ENCODE results near the gene NPR1. TPM values are rescaled to one million over a fixed set of nuclear protein-coding genes. Genes with fewer than 3 reads are reported as not detected.

Gene NPR1
- total RNA-seq, 1 donor from 2014 or later: 45.9 TPM

DNA sequence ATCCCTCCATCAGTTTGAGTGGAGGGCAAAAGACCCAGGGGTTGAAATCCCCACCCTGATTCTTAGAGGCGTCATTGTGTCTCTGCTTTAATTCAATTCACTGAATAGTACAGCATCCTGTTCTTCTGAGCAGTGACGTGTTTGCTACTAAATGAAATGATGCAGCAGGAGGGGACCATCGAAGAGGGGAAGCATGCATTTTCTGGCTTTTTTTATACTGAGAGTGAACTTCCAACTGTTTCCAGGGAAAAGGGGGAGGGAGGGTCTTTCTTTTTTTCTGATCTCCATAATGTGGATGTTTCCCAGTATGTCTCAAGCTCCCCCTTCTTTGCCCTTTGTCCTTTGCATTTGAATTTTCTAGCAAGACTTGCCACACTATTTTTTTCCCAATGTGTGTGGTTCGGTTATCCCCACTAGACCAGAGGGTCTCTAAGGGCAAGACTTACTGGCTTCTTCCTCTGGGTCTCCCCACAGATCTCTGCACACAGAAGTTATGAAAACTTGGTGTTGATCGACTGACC is 52.0 kb downstream of the NPR1 start:
- Histone ChIP-seq H3K36me3 (no peaks in the 10 kb centered on the region), H3K27ac (peak overlapping the region; percentile 0), H3K27me3 (no peaks in the 10 kb centered on the region), H3K4me1 (peaks cover 31% of the 10 kb centered on the region), H3K4me3 (no peak overlapping the region), H3K9me3 (no peaks in the 10 kb centered on the region)
- no peak for TF ChIP-seq POLR2A (IDR thresholded peaks at IDR 0.05)
- intact Hi-C loops (cut with DNase I): no loop called here
- no peak for DNase-seq (ENCODE audit: extremely low spot score in 2 of 2)

DNA sequence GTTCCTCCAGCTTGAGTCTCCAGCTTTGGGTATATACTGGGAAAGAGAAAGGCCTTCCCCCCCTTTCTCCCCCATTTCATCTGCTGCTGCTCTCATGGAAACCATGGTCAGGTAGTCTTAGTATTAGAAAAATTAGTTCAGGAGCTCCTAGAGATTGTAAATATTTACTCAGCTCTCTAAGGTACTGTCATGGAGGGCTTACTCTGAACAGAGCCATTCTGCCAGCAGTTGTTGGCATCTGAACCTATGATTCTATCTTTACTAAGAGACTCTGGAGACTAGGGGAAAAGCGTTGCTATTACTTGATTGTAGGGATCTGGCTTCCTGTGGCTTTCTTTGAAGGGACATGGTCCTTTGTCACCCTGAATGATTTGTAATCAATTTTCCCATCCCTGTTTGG is 55.5 kb downstream of the NPR1 start:
- no peak overlapping the region for H3K4me3 ChIP-seq
- DNase-seq (ENCODE audit: extremely low spot score in 2 of 2): no peak
- no peak overlapping the region for H3K27ac ChIP-seq

DNA sequence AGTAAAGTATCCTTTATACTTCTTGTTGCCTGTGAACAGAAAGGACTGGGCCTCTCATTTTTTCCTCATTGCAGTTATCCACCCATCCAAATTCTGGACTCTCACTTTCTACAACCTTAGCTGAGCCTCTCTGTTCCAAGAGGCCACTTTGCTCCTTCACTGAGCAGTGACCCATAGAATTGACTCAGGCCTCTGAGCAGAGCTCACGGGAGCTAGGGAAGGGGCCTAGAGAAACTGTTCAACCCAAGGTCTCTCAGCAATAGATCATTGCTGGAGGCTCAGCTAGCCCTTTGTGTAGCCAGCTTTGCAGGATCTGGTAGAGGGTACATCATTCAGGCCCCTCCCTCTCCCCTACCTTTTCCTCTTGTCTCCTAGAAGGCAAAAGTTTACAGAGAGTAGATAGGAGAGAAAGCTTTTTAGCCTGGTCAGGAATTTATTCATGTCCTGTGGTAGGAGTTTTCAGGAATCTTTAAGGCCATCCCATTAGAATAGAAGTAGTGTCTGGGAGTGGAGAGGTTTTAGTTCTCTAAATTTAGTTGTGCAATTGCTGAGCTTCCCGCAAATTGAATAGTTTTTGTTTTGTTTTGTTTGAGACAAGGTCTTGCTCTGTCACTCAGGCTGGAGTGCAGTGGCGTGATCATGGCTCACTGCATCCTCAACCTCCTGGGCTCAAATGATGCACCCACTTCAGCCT is 56.1 kb downstream of the NPR1 start:
- no peaks in the 10 kb centered on the region for H3K27me3 ChIP-seq
- TF ChIP-seq POLR2A (IDR thresholded peaks at IDR 0.05) (no peak), POLR2AphosphoS5 (IDR thresholded peaks at IDR 0.05; ENCODE audit: insufficient read depth in 1 of 2, low read depth in 1 of 2) (no peak)
- TF ChIP-seq, protein P1, sequence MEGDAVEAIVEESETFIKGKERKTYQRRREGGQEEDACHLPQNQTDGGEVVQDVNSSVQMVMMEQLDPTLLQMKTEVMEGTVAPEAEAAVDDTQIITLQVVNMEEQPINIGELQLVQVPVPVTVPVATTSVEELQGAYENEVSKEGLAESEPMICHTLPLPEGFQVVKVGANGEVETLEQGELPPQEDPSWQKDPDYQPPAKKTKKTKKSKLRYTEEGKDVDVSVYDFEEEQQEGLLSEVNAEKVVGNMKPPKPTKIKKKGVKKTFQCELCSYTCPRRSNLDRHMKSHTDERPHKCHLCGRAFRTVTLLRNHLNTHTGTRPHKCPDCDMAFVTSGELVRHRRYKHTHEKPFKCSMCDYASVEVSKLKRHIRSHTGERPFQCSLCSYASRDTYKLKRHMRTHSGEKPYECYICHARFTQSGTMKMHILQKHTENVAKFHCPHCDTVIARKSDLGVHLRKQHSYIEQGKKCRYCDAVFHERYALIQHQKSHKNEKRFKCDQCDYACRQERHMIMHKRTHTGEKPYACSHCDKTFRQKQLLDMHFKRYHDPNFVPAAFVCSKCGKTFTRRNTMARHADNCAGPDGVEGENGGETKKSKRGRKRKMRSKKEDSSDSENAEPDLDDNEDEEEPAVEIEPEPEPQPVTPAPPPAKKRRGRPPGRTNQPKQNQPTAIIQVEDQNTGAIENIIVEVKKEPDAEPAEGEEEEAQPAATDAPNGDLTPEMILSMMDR (IDR thresholded peaks at IDR 0.05): no peak
- H3K9me3 ChIP-seq: no peaks in the 10 kb centered on the region
- DNase-seq (ENCODE audit: extremely low spot score in 2 of 2): no peak
- H3K36me3 ChIP-seq: peaks cover 0 to 9% of the 10 kb centered on the region in 2 donors
- no peak overlapping the region for H3K4me3 ChIP-seq
- H3K4me1 ChIP-seq: peaks cover 17% of the 10 kb centered on the region
- no peak overlapping the region for H3K27ac ChIP-seq
- intact Hi-C loops (cut with DNase I): no loop called here

More for the DNA sequence above, 55.5 kb downstream of the NPR1 start:
- intact Hi-C loops (cut with DNase I): no loop called here
- peaks cover 0 to 3% of the 10 kb centered on the region in 2 donors for H3K36me3 ChIP-seq
- H3K9me3 ChIP-seq: no peaks in the 10 kb centered on the region
- no peaks in the 10 kb centered on the region for H3K27me3 ChIP-seq
- H3K4me1 ChIP-seq: peaks cover 22% of the 10 kb centered on the region
- TF ChIP-seq, protein P1 (IDR thresholded peaks at IDR 0.05): no peak
- TF ChIP-seq POLR2A (IDR thresholded peaks at IDR 0.05) (no peak), POLR2AphosphoS5 (IDR thresholded peaks at IDR 0.05; ENCODE audit: insufficient read depth in 1 of 2, low read depth in 1 of 2) (no peak)

DNA sequence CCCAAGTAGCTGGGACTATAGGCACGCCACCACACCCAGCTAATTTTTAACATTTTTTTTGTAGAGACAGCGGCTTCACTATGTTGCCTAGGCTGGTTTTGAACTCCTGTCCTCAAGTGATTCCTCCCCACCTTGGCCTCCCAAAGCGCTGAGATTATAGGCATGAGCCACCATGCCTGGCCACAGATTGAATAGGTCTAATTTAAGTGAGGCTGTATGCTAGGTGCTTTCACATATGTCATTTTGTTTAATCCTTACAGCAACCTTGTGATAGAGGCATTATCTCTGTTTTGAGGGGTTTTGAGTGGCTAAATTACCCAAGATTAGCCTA is 56.6 kb downstream of the NPR1 start:
- no peak overlapping the region for H3K4me3 ChIP-seq
- H3K27me3 ChIP-seq: no peaks in the 10 kb centered on the region
- no peaks in the 10 kb centered on the region for H3K9me3 ChIP-seq
- TF ChIP-seq POLR2A (IDR thresholded peaks at IDR 0.05): no peak
- TF ChIP-seq, protein P1 (IDR thresholded peaks at IDR 0.05): no peak
- no peak for TF ChIP-seq POLR2AphosphoS5 (IDR thresholded peaks at IDR 0.05; ENCODE audit: insufficient read depth in 1 of 2, low read depth in 1 of 2)
- H3K36me3 ChIP-seq: peaks cover 0 to 12% of the 10 kb centered on the region in 2 donors
- intact Hi-C loops (cut with DNase I): no loop called here
- no peak overlapping the region for H3K27ac ChIP-seq
- DNase-seq (ENCODE audit: extremely low spot score in 2 of 2): no peak
- H3K4me1 ChIP-seq: peaks cover 12% of the 10 kb centered on the region

DNA sequence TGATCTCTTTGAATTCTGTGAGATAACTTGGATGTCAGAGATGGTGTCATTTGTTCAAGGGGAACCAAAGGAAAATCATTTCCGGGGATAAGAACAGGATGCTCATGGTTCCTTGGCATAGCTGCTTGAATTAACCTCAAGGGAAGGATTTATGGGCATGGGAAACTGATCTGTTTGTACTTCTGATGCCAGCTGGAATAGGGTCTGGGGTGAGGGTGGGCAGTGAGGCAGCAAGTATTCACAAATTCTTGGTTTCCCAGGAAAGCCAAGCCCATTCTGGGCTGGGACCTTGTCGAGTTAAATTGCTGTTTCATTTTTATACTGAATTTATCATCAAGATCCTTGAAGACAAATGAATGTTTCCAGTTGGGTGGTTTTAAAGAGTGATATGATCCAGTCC is 63.5 kb downstream of the NPR1 start:
- no peaks in the 10 kb centered on the region for H3K27me3 ChIP-seq
- intact Hi-C loops (cut with DNase I): no loop called here
- H3K36me3 ChIP-seq: peaks cover 0 to 43% of the 10 kb centered on the region in 2 donors
- peaks cover 12% of the 10 kb centered on the region for H3K4me1 ChIP-seq
- TF ChIP-seq POLR2AphosphoS5 (IDR thresholded peaks at IDR 0.05; ENCODE audit: insufficient read depth in 1 of 2, low read depth in 1 of 2): no peak
- no peaks in the 10 kb centered on the region for H3K9me3 ChIP-seq
- no peak overlapping the region for H3K27ac ChIP-seq
- no peak for DNase-seq (ENCODE audit: extremely low spot score in 2 of 2)
- no peak overlapping the region for H3K4me3 ChIP-seq

DNA sequence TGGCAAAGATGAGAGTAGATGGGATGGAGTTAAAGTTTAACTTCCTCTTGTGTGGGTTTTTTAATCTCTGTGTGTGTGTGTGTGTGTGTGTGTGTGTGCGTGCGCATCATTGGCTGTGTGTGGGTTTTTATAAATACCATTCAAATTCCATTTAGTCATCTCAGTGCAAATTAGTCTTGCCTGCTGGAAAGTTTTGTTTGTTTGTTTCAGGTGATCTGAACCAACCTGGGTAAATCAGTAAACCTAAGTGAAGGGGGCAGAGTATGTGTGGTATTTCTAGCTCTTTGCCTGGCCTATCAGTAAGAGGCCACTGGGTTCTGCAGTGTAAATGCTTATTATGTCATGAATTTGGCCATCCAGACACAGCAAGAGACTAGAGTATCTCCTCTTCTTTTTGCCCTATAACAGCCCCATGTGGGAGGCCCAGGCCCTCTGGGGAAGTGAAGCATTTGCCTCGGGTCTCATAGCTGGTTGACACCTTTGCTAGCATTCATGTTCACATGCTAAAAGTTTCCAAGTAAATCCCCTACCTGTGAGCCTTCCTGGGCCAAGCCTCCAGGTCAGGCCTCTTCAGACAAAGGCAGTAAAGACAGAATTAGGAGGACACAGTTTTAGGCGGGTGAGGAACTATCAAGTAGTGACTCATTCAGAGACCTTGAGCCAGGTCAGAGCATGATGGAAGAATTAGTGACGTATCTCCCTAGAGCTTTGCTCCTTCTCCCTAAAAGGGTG is 64.1 kb downstream of the NPR1 start:
- Histone ChIP-seq H3K9me3 (no peaks in the 10 kb centered on the region), H3K27ac (no peak overlapping the region), H3K36me3 (peaks cover 0 to 49% of the 10 kb centered on the region in 2 donors), H3K27me3 (no peaks in the 10 kb centered on the region), H3K4me1 (peaks cover 12% of the 10 kb centered on the region), H3K4me3 (no peak overlapping the region)
- TF ChIP-seq, protein P1 (IDR thresholded peaks at IDR 0.05): no peak
- TF ChIP-seq POLR2AphosphoS5 (IDR thresholded peaks at IDR 0.05; ENCODE audit: insufficient read depth in 1 of 2, low read depth in 1 of 2): no peak
- TF ChIP-seq POLR2A (IDR thresholded peaks at IDR 0.05): no peak
- no peak for DNase-seq (ENCODE audit: extremely low spot score in 2 of 2)
- intact Hi-C loops (cut with DNase I): no loop called here
